MCF 10A (cell line): ENCODE measurements around the gene DYRK4. TPM values are rescaled to one million over a fixed set of nuclear protein-coding genes. Genes with fewer than 3 reads are reported as not detected.

ENCODE experiments used
- BruUV-seq: library from RNA; stranded (reverse); fragments of 400-500 nt; replicated peaks from 2 replicates; lab custom pipeline; 2021; lab: Mats Ljungman, UMichigan
- CTCF ChIA-PET: fragments of 300-600 bp; sonication (Branson Sonifier 250); formaldehyde crosslinking; extraction: SDS; loops from one replicate; lab custom pipeline; 2021; ENCODE audit warnings: antibody characterized with exemption, inconsistent platforms; lab: Yijun Ruan, JAX
- POLR2A ChIA-PET: fragments of 300-600, 350-650 bp; sonication (Branson Sonifier 250); formaldehyde crosslinking; extraction: SDS; loops from one replicate; lab custom pipeline; 2020; ENCODE audit warnings: antibody characterized with exemption, inconsistent platforms; lab: Yijun Ruan, JAX
- DNase-seq: peaks from one replicate; pipeline ENCODE4 v3.0.0-alpha.2; 2018; ENCODE audit not compliant: unreplicated experiment
- H3K27ac Mint-ChIP-seq: one replicate; pipeline ENCODE4 v1.8.0; 2022; ENCODE audit warnings: mild to moderate bottlenecking, low read depth, mixed read lengths; ENCODE audit not compliant: unreplicated experiment
- H3K27me3 Mint-ChIP-seq: one replicate; pipeline ENCODE4 v1.8.0; 2022; ENCODE audit warnings: mixed read lengths; ENCODE audit not compliant: insufficient read depth, unreplicated experiment
- H3K36me3 Mint-ChIP-seq: one replicate; pipeline ENCODE4 v1.8.0; 2022; ENCODE audit warnings: mild to moderate bottlenecking, moderate library complexity, mixed read lengths; ENCODE audit not compliant: insufficient read depth, unreplicated experiment
- H3K4me1 Mint-ChIP-seq: one replicate; pipeline ENCODE4 v1.8.0; 2022; ENCODE audit warnings: mixed read lengths; ENCODE audit not compliant: insufficient read depth, unreplicated experiment
- H3K4me3 Mint-ChIP-seq: one replicate; pipeline ENCODE4 v1.8.0; 2022; ENCODE audit warnings: mild to moderate bottlenecking, moderate library complexity, mixed read lengths; ENCODE audit not compliant: unreplicated experiment
- H3K9me3 Mint-ChIP-seq: one replicate; pipeline ENCODE4 v1.8.0; 2022; ENCODE audit warnings: mixed read lengths; ENCODE audit not compliant: unreplicated experiment
- intact Hi-C: fragments of 100-400 bp; cut with micrococcal nuclease; formaldehyde crosslinking; loops from 2 replicates; pipeline ENCODE4 v1.14.1; 2022
- total RNA-seq: library from RNA; stranded (reverse); gene quantifications from 2 replicates; pipeline ENCODE4 v1.2.3, GENCODE V29; 2022
- TF ChIP-seq, protein P1 (sequence below): fragments of 200-600 bp; IDR thresholded peaks from one replicate; pipeline ENCODE4 v1.8.0; 2022; ENCODE audit warnings: antibody characterized with exemption, mild to moderate bottlenecking; ENCODE audit not compliant: unreplicated experiment

Gene DYRK4
- total RNA-seq, 1 experiment from 2014 or later, result 77.9 TPM

GRCh38 chr12:4555804-4556203 lies 6.2 kb upstream of the DYRK4 start:
- ChIA-PET CTCF (interaction anchor here (0.9 kb wide), 1 partner anchor 203 kb away, joined by 3 read pairs; no protein-coding TSS in a partner anchor), POLR2A (no interaction called here)
- TF ChIP-seq, protein P1, sequence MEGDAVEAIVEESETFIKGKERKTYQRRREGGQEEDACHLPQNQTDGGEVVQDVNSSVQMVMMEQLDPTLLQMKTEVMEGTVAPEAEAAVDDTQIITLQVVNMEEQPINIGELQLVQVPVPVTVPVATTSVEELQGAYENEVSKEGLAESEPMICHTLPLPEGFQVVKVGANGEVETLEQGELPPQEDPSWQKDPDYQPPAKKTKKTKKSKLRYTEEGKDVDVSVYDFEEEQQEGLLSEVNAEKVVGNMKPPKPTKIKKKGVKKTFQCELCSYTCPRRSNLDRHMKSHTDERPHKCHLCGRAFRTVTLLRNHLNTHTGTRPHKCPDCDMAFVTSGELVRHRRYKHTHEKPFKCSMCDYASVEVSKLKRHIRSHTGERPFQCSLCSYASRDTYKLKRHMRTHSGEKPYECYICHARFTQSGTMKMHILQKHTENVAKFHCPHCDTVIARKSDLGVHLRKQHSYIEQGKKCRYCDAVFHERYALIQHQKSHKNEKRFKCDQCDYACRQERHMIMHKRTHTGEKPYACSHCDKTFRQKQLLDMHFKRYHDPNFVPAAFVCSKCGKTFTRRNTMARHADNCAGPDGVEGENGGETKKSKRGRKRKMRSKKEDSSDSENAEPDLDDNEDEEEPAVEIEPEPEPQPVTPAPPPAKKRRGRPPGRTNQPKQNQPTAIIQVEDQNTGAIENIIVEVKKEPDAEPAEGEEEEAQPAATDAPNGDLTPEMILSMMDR, result no peak
- BruUV-seq, result no TSS peak
- peaks cover 5% of the 10 kb centered on the region for H3K4me1 Mint-ChIP-seq
- no peak overlapping the region for H3K4me3 Mint-ChIP-seq
- no peaks in the 10 kb centered on the region for H3K27me3 Mint-ChIP-seq
- peak overlapping the region; percentile 57 for H3K27ac Mint-ChIP-seq
- intact Hi-C loops, result no loop called here
- DNase-seq, result no peak
- peaks cover 9% of the 10 kb centered on the region for H3K36me3 Mint-ChIP-seq
- no peaks in the 10 kb centered on the region for H3K9me3 Mint-ChIP-seq

DNA sequence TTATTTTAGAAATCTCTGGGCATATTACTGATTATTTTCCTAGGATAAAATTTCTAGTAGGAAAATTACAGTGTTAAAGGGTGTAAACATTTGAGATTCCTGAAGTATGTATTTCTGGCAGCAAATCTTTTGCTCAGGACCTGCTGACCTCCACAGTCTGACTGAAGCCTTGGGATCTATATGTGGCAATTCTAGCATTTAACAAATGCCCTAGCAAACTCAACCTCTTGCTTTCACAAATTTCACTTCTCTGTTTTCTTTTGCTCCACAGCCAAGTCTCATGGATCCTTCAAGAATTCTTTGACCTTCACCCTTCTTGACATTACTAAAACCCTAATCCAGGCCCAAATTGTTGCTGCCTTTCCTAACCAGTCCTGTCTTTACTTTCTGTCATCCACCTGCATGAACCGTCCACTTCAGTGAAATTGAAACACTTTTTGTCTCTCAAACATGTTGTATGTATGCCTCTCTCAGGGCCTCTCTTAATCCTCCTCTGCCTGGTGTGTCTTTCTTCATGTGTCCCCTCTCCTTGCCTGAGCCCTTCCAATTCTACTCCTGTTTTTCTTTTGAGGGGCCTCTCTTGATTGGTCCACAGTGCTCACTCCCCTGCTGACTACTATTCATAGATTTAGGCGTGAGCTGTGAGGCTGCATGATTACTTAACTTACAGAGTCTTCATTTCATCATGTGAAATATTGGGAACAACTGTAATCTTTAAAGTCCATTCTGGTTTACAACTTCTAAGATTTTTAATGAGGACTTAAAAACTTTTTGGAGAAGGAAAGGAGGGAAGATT lies 5.1 kb upstream of the DYRK4 start:
- H3K9me3 Mint-ChIP-seq, result no peaks in the 10 kb centered on the region
- no peaks in the 10 kb centered on the region for H3K27me3 Mint-ChIP-seq
- H3K4me1 Mint-ChIP-seq, result peaks cover 5% of the 10 kb centered on the region
- H3K36me3 Mint-ChIP-seq, result peaks cover 9% of the 10 kb centered on the region
- H3K27ac Mint-ChIP-seq, result peak overlapping the region; percentile 47
- TF ChIP-seq, protein P1, result no peak
- ChIA-PET POLR2A (no interaction called here), CTCF (interaction anchor here (0.7 kb wide), 1 partner anchor 11 kb away, joined by 3 read pairs; no protein-coding TSS in a partner anchor)
- DNase-seq, result no peak
- intact Hi-C loops, result no loop called here
- no TSS peak for BruUV-seq
- H3K4me3 Mint-ChIP-seq, result no peak overlapping the region

- no TSS peak for BruUV-seq
- no peak for DNase-seq
- POLR2A ChIA-PET, result no interaction called here
- TF ChIP-seq, protein P1, result no peak
- Mint-ChIP-seq H3K36me3 (peaks cover 9% of the 10 kb centered on the region), H3K4me3 (no peak overlapping the region), H3K4me1 (peaks cover 5% of the 10 kb centered on the region), H3K27ac (peak overlapping the region; percentile 47), H3K27me3 (no peaks in the 10 kb centered on the region), H3K9me3 (no peaks in the 10 kb centered on the region)
- intact Hi-C loops, result no loop called here
- CTCF ChIA-PET, result no interaction called here
Measured at GRCh38 chr12:4557586-4557985, 4.4 kb upstream of the DYRK4 start.

- H3K27me3 Mint-ChIP-seq, result no peaks in the 10 kb centered on the region
- intact Hi-C loops, result no loop called here
- DNase-seq, result no peak
- no peak overlapping the region for H3K4me3 Mint-ChIP-seq
- ChIA-PET CTCF (no interaction called here), POLR2A (no interaction called here)
- H3K27ac Mint-ChIP-seq, result no peak overlapping the region
- TF ChIP-seq, protein P1, result no peak
- H3K36me3 Mint-ChIP-seq, result peaks cover 9% of the 10 kb centered on the region
- no peaks in the 10 kb centered on the region for H3K9me3 Mint-ChIP-seq
- BruUV-seq, result no TSS peak
- peaks cover 5% of the 10 kb centered on the region for H3K4me1 Mint-ChIP-seq
Measured at GRCh38 chr12:4558171-4558570, 3.8 kb upstream of the DYRK4 start.
